LHCN-M2 (cell line): ENCODE measurements around the gene C19orf73. TPM values are rescaled to one million over a fixed set of nuclear protein-coding genes. Genes with fewer than 3 reads are reported as not detected.
A peak's percentile ranks its signal among the peaks of the same experiment; 100 is the strongest.
"Not testable (repeated sequence)": the region's sequence is repeated elsewhere in the genome, so short reads cannot be mapped to it uniquely, and the experiment has no call there.

ENCODE experiments used
- DNase-seq: peaks from one replicate; pipeline ENCODE4 v3.0.0-alpha.2; 2012; ENCODE audit warnings: low read depth
- total RNA-seq: library from RNA; depleted of rRNA; stranded (reverse); fragments of >200 nt; gene quantifications from 2 replicates; pipeline ENCODE4 v1.2.3, GENCODE V29; 2014

The C19orf73 gene
- total RNA-seq, 1 experiment from 2014 or later, result 3.1 TPM

GRCh38 chr19:49148784-49149651 lies 30.1 kb upstream of the C19orf73 start:
- peak; percentile 90 for DNase-seq

GRCh38 chr19:49148044-49148682 lies 29.2 kb upstream of the C19orf73 start:
- no peak for DNase-seq

GRCh38 chr19:49146408-49146770 lies 27.4 kb upstream of the C19orf73 start:
- not testable (repeated sequence) for DNase-seq

GRCh38 chr19:49145573-49146407 lies 26.8 kb upstream of the C19orf73 start:
- DNase-seq, result peak; percentile 78

GRCh38 chr19:49142866-49143335 lies 24.0 kb upstream of the C19orf73 start:
- DNase-seq, result peak; percentile 84

GRCh38 chr19:49141352-49141751 lies 22.4 kb upstream of the C19orf73 start:
- no peak for DNase-seq

- no peak for DNase-seq
Observed at GRCh38 chr19:49140951-49141350, 22.0 kb upstream of the C19orf73 start.

- no peak for DNase-seq
Observed at GRCh38 chr19:49136771-49137171, 17.8 kb upstream of the C19orf73 start.

- no peak for DNase-seq
Observed at GRCh38 chr19:49135686-49136085, 16.7 kb upstream of the C19orf73 start.

- DNase-seq, result no peak
Observed at GRCh38 chr19:49133621-49134454, 14.9 kb upstream of the C19orf73 start.

GRCh38 chr19:49132974-49133609 lies 14.1 kb upstream of the C19orf73 start:
- DNase-seq, result no peak

- DNase-seq, result no peak
Observed at GRCh38 chr19:49130325-49130724, 11.4 kb upstream of the C19orf73 start.

GRCh38 chr19:49129238-49129583 lies 10.3 kb upstream of the C19orf73 start:
- no peak for DNase-seq

GRCh38 chr19:49128545-49129237 lies 9.7 kb upstream of the C19orf73 start:
- no peak for DNase-seq

- peak; percentile 95 for DNase-seq
Observed at GRCh38 chr19:49127674-49128544, 9.0 kb upstream of the C19orf73 start.

- DNase-seq, result not testable (repeated sequence)
Observed at GRCh38 chr19:49127225-49127624, 8.3 kb upstream of the C19orf73 start.

GRCh38 chr19:49126575-49126974 lies 7.6 kb upstream of the C19orf73 start:
- no peak for DNase-seq

GRCh38 chr19:49125025-49125731 lies 6.2 kb upstream of the C19orf73 start:
- DNase-seq, result no peak
